GM21576 (cell line): ENCODE data around the gene GCN1.

Source experiments
- ATAC-seq: cut with Tn5 transposase; IDR thresholded peaks from one replicate; pipeline ENCODE4 v1.9.1; 2021; ENCODE audit warnings: mild to moderate bottlenecking, moderate library complexity; ENCODE audit not compliant: unreplicated experiment

GCN1 gene

DNA sequence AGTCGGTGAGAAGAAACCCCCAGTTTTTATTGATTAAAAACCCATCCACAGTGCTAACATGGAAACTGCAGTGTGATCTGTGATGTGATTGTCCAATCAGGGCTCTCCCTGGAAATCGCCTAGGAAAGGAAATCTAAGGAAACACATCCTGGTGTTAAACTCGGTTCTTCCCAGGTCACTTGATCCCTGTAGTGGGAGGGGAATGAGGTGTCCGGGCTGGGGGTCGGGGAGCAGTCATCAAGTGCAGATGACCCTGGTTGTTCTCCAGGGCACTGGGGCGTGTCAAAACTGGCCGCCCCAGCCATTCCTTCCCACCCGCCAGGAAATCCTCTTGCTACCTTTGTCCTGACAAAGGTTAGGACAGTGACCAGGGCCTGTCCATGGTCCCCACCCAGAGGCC, 98.8 kb downstream of the GCN1 start:
- ATAC-seq: no peak

DNA sequence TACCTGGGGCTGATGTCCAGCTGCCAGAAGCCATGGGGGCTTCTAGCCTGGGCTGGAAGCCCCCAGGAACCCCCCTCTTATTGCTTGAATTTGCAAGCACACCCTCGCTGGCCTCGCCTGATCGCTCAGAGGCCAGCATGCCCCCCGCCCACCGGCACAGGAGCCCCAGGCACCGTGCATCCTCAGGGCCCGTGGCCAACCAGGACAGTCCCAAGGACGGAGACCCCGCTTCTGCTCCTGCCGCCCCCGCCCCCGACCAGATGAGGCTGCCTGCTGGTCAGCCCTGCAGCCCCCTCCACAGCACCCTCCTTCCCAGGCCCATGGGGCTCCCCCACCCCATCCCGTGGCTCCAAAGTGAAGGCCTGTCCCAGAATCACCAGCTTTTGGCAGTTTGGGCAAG, 99.2 kb downstream of the GCN1 start:
- ATAC-seq: no peak

DNA sequence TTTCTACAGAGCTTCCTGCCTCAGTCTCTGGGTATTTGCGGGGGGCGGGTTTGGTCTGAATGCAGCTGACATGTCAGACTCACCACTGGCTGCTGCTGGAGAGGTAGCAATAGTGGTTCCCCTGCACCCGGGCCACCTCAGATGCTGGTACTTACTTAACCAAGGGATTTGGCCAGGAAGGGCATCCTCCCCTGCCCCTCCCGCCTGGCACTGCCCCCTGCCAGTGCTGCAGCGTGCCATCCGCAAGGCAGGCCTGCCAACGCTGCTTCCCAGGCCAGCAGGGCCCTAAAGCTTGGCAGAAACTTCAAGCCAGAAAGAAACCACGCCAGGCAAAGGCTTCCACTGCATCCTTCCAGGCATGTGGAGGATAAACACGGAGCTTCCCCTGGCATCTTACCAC, 100.0 kb downstream of the GCN1 start:
- ATAC-seq: no peak

DNA sequence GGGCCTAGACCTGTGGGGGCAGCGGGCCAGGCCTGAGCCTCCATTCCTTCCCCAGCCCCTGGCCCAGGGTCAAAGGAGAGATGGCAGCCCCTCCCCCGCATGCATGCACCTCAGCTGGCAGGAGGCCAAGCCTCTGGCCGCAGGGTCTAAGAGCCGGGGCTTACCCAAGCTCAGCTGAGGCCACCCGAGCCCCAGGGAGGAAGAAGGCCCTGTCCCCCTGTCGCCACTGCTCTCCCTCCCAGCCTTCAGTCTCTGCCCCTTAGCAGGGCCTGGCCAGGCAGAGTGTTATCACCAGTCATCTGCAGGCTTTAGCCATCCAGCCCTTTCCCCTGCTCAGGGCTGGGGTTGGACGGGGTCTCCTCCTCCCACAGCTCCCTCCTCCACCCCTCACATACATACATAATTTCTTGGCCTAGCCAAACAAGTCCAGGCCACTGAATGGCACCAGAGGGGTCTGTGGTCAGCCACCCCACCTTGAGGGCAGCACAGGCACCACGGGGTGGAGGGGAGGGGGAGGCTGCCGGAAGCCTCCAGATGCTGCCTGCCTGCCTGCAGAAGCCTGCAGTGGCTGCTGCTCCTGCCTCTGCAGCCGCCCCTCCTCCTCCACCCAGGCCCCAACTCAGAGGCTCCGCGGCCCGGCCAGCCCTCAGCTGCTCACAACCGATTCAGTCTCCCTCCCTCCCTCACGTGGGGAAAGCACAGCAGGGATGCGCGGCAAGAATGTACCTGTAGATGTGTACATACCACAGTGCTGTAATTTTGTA, 100.7 kb downstream of the GCN1 start:
- no peak for ATAC-seq

DNA sequence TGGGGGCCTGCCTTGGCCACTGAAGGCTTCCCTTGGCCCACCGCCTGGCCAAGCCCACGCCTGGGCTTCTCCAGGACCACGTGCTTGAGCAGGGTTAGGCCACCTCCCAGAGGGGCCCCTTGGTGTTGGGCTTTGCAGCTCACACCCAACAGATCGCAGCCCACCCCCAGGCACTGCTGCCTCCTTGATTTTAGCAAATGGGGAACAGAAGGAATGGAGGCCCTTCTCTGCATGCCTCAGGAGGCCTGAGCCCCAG, 101.3 kb downstream of the GCN1 start:
- ATAC-seq: no peak

DNA sequence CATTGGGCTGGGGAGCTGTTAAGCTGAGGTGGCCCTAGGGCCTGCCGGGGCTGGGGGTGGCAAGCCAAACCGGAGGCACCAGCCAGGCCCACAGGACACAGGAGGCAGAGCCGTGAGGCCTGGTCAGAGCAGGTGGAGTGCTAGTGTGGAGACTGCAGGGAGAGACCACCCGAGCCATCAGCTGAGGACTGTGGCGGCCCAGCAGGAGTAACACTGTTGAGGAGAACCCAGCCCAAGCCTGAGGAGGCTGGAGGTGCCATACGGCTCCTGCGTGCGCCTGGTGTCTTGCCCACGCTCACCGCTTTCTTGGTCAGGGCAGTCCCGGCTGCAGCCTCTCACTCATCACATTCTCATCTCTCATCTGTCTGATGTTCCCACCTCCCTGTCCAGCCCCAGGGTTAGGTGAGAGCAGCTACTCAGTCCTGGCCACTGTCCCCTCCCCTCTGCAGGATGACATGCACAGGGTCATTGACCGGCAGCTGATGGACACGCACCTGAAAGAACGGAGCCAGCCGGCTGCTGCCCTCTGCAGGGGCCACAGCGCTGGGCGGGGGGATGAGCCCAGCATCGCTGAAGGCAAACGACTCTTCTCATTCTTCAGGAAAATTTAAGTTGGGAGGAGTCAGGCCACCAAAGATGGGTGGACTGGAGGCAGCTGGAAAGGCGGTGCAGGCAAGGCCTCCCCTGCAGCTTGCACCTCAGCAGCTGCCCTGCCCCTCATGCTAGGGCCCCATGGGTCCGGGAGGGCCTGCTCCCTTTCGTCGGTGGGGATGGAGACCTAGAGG, 101.8 kb downstream of the GCN1 start:
- no peak for ATAC-seq

DNA sequence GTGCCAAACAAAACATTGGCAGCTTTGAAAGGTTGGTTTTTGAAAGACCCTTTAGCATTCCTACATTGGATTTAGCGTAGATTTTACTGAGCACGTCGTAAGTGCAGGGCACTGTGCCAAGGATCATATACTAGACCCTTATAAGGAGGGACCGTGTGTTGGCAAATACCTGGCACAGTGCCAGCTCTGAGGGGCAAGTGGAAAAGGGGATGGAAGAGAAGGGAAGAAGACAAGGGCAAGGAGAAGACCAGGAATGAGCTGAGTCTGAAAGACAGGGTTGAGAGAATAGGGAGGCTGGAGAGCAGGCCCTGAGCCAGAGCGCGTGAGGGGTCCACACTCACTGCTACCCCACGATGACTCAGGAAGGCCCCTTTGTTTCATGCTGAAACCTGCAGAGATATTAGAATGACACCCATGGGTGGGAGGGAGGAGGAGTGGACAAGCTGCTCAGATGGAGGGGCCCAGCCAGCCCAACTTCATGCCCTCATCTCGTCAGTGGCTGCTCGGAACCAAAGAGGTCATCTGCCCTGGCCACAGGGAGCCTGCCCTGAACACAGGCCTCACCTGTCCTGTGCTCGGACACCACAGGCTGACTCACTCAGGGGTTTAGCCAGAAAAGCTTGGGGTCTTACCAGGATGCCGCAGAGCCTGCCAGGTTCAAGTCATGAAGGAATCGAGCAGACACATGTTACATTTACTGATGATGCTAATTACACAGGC, 103.0 kb downstream of the GCN1 start:
- no peak for ATAC-seq

DNA sequence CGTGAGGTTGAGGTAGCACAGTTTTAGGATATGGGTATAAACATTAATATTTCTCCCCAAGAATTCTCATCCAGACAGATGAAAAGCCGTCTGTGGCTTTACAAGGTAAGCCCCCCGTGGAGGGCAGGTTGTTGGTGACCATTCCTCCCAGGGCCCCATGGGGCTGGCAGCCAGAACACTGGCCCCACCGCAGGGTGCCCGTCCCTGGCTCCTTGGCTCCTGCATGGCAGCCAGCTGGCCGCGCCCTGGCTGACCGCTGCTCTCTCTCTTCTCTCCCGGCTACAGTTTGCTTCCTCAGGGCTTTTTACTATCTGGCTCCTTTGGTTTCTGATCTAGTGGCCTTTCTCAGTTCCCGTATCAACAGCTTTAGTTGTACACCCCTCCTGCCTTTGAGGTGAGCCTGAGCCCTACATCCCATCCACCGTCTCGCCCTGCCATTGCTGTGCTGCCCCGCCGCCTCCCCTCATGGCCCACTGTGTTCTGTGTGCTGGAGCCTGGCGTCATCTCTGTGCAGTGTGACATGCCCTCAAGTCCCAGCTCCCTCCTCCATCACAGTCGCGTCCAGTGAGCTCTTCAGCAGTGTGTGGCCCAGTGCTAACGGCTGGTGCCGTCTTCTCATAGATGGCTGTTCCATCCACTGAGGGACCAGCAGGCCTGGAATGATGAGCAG, 103.8 kb downstream of the GCN1 start:
- no peak for ATAC-seq

DNA sequence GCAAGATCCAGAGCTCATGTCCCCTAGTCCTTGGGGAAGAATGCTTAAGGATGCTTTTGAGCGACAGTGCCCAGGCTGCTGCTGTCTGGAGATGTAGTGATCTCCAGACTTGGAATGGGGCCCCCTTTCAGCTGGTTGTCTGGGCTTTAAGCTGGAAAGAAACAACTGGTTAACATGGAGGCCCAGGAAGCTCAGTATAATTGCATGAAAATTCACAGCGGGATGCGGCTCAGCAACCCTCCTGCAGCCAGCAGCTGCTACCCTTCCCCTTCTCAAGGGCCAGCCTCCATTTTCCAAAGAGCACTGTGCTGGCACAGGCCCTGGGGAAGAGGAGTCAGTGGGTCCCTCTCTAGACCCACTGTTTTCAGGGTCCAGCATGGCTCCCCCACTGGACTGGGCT, 104.3 kb downstream of the GCN1 start:
- ATAC-seq: no peak

DNA sequence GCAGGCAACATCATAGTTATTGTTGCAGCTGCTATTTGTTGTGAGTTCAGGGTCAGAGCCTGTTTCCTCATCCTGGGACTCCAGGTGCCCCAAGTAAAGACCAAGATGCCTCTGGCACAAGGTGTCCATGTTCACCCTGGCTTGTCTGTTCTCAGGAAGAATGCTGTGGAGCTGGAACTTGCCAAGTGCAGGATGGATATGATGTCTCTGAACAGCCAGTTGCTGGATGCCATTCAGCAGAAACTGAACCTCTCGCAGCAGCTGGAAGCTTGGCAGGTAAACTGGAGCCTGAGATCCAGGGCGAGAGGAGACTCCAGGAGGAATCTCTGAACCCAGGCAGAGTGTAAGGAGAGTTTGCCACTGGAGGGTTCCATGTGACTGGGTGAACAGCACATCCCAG, 104.7 kb downstream of the GCN1 start:
- ATAC-seq: no peak

DNA sequence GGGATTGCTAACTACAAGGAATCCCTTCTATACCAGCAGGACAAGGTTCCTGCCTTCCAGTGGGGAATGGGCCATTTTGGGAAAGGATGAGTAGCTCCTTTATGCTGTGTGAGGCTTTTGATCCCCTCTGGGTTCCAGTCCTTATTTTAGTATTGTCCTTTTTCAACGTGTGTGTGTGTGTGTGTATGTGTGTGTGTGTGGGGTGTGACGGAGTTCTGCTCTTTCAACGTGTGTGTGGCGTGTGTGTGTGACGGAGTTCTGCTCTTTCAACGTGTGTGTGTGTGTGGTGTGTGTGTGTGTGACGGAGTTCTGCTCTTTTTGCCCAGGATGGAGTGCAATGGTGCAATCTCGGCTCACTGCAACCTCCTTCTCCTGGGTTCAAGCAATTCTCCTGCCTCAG, 105.4 kb downstream of the GCN1 start:
- ATAC-seq: no peak

DNA sequence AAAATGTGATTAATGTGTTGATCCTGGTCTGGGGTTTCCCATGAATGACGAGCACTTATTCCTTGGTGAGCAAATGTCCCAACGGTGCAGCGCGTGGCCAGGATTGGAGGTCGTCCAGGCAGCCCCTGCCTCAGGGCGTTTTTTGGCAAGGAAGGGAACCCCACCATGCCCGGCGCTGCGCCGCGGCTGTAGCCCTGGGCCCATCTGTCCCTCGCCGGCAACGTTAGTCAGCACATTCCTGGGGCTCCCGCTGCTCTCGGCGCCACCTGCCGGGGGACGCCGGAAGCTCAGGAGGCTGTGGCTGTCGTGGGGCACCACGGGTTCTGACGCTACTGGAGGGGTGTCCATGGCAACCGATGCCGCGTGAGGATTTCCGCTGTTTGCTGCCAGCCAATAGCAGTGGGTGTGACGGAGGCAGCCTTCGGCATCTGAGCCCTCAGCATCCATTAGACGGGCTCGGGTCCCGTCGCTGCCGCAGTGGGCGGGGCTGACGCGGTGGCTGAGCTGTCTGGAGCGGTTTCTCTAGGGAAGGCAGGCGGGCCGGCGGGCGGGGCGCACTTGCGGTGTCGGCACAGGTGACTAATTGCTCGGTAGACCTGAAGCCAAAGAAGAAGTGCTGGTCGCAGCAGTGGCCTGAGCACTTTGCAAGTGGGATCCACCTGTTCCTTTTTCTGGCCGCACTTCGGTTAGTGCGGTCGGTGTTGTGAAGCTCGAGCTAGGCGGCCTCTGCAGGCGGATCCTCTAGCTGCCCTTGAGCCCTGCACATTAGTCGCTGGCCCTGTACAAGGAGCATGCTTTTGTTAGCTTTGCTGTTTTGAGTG, 107.5 kb downstream of the GCN1 start:
- ATAC-seq: peak; percentile 98

DNA sequence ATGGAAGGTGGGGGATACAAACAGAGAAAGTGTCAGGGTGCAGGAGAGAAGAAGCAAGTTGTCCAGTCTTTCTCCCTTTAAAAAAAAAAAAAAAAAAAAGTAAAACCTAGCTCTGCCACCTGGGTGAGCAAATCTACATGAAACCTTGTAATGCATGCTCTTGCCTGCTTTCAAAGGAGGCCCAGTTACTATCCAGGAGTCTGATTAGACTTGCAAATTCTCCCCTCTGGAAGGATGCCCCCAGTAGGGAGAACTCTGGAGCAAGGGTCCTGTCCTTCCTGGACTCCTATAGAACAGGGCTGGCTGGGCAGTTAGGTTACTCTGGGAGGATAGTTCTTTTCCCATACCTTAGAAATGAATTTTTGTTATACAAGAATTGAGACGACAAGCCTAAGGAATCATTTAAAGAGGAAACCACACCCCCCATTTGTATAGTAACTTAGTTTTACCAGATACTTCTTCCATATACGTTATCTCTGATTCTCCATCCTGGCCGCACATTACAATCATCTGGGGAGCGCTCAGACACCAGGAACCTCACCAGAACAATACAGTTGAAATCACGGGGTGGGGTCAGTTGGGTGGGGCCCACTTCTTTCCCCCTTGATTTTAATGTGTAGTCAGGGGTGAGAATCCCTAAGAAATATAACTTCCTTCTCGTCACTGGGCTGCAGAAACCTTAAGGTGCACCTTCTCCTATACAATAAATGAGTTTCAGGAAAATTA, 108.4 kb downstream of the GCN1 start:
- no peak for ATAC-seq

DNA sequence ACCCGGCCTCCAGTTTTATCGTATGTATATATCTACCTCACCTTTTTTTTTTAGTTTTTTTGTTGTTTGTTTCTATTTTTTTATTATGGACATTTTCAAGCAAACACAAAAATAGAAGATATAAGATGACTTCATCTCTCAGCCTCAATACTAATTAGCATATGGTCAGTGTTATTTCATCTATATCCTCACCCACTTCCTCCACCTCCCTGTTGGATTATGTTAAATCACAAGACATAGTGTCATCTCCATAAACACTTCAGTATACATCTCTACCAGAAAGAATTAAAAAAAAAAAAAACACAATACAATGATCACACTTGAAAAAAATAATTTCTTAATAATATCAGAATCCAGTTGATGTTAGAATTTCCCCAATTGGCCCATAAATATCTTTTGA, 112.9 kb downstream of the GCN1 start:
- no peak for ATAC-seq

DNA sequence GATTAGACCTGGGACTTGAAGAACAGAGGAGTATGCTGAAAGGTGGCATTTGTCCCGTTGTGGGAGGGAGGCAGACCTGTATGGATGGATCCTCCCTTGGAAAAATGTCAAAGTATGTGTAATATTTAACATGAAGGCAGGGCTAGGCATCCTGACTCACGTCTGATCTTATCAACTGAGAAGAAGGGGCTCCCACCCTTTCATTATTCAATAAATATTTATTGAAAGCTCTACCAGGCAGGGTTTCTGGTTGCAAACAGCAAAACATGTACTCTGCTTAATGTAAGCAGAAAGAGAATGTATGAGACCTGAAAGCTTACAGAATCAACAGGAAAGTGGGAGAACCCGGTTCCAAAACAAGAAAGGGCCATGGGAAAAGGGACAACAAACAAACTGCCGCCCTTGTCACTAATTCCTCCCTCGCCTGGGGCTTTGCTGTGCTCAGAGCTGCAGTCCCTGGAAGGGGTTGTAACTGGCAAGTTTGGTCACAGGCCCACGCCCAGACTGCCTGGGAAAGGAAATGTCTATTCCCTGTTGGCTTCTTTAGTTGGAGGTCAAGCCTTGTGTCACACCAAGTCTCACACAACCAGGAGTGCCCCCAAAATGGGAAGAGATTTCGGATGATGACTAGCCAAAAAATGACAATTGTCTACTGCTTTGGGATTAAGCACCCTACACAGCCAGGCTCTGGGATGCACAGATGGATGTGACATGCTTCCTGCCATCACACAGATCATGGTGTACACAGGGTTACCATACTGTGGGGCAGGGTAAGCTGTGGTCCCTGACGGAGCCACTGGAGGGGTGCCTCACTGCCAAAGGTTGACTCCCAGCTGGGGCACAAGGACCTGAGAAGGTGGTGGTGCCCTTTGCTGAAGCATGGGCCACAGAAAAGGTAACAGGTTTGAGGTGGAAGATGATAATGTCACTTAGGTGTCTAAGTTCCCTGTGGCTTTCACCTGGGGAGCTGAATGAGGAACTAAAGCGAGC, 114.8 kb downstream of the GCN1 start:
- no peak for ATAC-seq

DNA sequence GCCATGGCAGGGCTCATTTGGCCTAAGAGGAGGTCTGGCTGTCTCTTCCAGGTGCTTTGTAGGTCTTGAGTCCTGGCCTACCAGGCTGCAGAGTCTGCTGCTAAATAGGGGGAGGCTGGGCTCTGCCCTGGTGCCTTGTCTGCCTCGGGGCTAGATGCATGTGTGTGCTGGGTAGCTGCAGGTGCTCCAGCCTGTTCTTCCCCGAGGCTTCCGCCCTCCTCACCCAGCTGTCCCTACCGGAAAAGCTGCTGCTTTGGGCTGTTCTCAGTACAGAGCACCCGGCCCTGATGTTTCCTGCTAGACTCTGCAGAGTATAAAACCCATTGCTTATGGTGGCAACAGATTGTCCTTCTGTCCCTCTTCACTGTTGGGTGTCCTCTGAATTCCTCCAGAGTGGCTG, 115.6 kb downstream of the GCN1 start:
- ATAC-seq: no peak

DNA sequence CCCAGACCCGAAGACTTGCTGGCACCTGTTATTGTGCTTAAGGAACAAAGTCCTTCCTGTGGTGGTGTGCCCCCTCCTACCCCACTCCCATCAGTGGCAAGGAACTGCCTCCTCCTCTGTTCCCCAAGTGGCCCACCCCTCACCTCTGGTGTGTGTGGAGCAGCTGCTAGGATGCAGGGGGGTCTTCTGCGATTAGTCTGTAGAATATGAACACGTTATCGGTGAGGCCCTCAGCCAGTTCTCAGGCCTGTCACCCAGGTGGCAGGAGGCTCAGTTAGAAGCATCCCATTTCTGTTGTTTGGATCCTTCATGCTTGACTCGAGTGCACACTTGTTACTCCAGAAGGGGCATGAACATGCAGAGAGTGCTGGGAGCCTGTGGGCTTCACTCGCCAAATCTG, 117.3 kb downstream of the GCN1 start:
- ATAC-seq: no peak
